ENCODE measurements around the gene SLC2A9. TPM values are rescaled to one million over a fixed set of nuclear protein-coding genes. Genes with fewer than 3 reads are reported as not detected.

SLC2A9 gene
- total and polyA plus RNA-seq, 7 donors: 0.92 to 6.7 (median 5.2) TPM; not detected in 1

GRCh38 chr4:10025230-10025806 is 4.0 kb upstream of the SLC2A9 start:
- 46 to 71% methylated on average over 3 of the region's 3 CpGs for WGBS, 2 donors
- intact Hi-C loops (cut with DNase I): no loop called here
- Histone ChIP-seq H3K4me1 (peaks cover 0 to under 1% (median 0%) of the 10 kb centered on the region in 4 donors), H3K4me3 (no peak overlapping the region), H3K27me3 (no peaks in the 10 kb centered on the region), H3K27ac (no peak overlapping the region), H3K36me3 (no peaks in the 10 kb centered on the region), H3K9me3 (no peaks in the 10 kb centered on the region)
- TF ChIP-seq CTCF (IDR thresholded peaks at IDR 0.05): no peak
- TF ChIP-seq EP300 (IDR thresholded peaks at IDR 0.05): no peak
- TF ChIP-seq POLR2AphosphoS5 (IDR thresholded peaks at IDR 0.05): no peak
- no peak for TF ChIP-seq POLR2A (IDR thresholded peaks at IDR 0.05)
- no peak for DNase-seq

GRCh38 chr4:10024303-10024702 is 3.0 kb upstream of the SLC2A9 start:
- Histone ChIP-seq H3K4me1 (peaks cover 0 to 10% (median 7%) of the 10 kb centered on the region in 4 donors), H3K9me3 (no peaks in the 10 kb centered on the region), H3K36me3 (no peaks in the 10 kb centered on the region), H3K27ac (peak overlapping the region in 1 of 4 donors; percentile 55), H3K27me3 (no peaks in the 10 kb centered on the region), H3K4me3 (no peak overlapping the region)
- peak; percentile 70 for DNase-seq
- WGBS, 2 donors: 83 to 88% methylated on average over 2 of the region's 2 CpGs
- intact Hi-C loops (cut with DNase I): no loop called here
- peak in 1 of 4 donors; percentile 16 for TF ChIP-seq POLR2AphosphoS5 (IDR thresholded peaks at IDR 0.05)
- no peak for TF ChIP-seq POLR2A (IDR thresholded peaks at IDR 0.05)

GRCh38 chr4:10023806-10024205 is 2.5 kb upstream of the SLC2A9 start:
- peaks cover 0 to 13% (median 10%) of the 10 kb centered on the region in 4 donors for H3K4me1 ChIP-seq
- 71% methylated on average over 7 of the region's 7 CpGs for WGBS, 2 donors
- TF ChIP-seq POLR2AphosphoS5 (IDR thresholded peaks at IDR 0.05) (no peak), CTCF (IDR thresholded peaks at IDR 0.05) (no peak), EP300 (IDR thresholded peaks at IDR 0.05) (no peak), POLR2A (IDR thresholded peaks at IDR 0.05) (no peak)
- H3K27ac ChIP-seq: peak overlapping the region in 1 of 4 donors; percentile 55
- intact Hi-C loops (cut with DNase I): no loop called here
- no peaks in the 10 kb centered on the region for H3K36me3 ChIP-seq
- H3K27me3 ChIP-seq: no peaks in the 10 kb centered on the region
- DNase-seq: peak; percentile 58
- no peak overlapping the region for H3K4me3 ChIP-seq
- no peaks in the 10 kb centered on the region for H3K9me3 ChIP-seq

- Histone ChIP-seq H3K27ac (peak overlapping the region in 1 of 4 donors; percentile 20), H3K9me3 (no peaks in the 10 kb centered on the region), H3K4me3 (no peak overlapping the region), H3K4me1 (peaks cover 0 to 19% (median 16%) of the 10 kb centered on the region in 4 donors), H3K36me3 (no peaks in the 10 kb centered on the region), H3K27me3 (no peaks in the 10 kb centered on the region)
- DNase-seq: no peak
- 90 to 95% methylated on average over 5 of the region's 5 CpGs for WGBS, 2 donors
- TF ChIP-seq EP300 (IDR thresholded peaks at IDR 0.05) (no peak), POLR2AphosphoS5 (IDR thresholded peaks at IDR 0.05) (no peak), CTCF (IDR thresholded peaks at IDR 0.05) (no peak), POLR2A (IDR thresholded peaks at IDR 0.05) (no peak)
- intact Hi-C loops (cut with DNase I): no loop called here
Observed at GRCh38 chr4:10023050-10023419, 1.7 kb upstream of the SLC2A9 start.

- Histone ChIP-seq H3K4me3 (no peak overlapping the region), H3K4me1 (peaks cover 0 to 23% (median 18%) of the 10 kb centered on the region in 4 donors), H3K36me3 (no peaks in the 10 kb centered on the region), H3K27ac (peak overlapping the region in 3 of 4 donors; percentile 9 to 91 (median 57)), H3K27me3 (no peaks in the 10 kb centered on the region), H3K9me3 (no peaks in the 10 kb centered on the region)
- TF ChIP-seq POLR2A (IDR thresholded peaks at IDR 0.05) (no peak), EP300 (IDR thresholded peaks at IDR 0.05) (no peak), POLR2AphosphoS5 (IDR thresholded peaks at IDR 0.05) (no peak), CTCF (IDR thresholded peaks at IDR 0.05) (no peak)
- intact Hi-C loops (cut with DNase I): no loop called here
- no peak for DNase-seq
- 85 to 90% methylated on average over 14 of the region's 14 CpGs for WGBS, 2 donors
Observed at GRCh38 chr4:10022346-10023049, 1.2 kb upstream of the SLC2A9 start.
